ENCODE results near the gene ERLEC1.

DNA sequence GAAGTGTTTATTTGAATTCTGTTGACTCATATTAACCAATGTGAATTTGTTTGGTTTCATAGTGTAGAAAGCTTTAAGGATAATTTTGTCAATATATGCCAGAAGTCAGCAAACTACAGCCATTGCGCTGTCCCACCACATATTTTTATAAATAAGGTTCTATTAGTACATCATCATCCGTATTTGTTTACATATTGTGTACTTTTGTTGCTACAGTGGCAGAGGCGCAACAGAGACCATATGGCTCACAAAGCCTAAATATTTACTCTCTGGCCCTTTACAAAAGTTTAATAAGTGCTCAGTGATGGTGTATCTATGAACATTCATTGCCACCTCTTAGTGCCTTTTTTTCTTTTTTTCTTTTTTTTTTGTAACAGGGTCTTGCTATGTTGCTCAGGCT lies 6.4 kb downstream of the ERLEC1 start:
- TF ChIP-seq, protein P1, sequence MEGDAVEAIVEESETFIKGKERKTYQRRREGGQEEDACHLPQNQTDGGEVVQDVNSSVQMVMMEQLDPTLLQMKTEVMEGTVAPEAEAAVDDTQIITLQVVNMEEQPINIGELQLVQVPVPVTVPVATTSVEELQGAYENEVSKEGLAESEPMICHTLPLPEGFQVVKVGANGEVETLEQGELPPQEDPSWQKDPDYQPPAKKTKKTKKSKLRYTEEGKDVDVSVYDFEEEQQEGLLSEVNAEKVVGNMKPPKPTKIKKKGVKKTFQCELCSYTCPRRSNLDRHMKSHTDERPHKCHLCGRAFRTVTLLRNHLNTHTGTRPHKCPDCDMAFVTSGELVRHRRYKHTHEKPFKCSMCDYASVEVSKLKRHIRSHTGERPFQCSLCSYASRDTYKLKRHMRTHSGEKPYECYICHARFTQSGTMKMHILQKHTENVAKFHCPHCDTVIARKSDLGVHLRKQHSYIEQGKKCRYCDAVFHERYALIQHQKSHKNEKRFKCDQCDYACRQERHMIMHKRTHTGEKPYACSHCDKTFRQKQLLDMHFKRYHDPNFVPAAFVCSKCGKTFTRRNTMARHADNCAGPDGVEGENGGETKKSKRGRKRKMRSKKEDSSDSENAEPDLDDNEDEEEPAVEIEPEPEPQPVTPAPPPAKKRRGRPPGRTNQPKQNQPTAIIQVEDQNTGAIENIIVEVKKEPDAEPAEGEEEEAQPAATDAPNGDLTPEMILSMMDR (IDR thresholded peaks at IDR 0.05): no peak
- no peak for TF ChIP-seq ZFX (IDR thresholded peaks at IDR 0.05; ENCODE audit: borderline replicate concordance)

All from 22Rv1 (cell line).